ENCODE results near the gene BTG2. TPM values are rescaled to one million over a fixed set of nuclear protein-coding genes. Genes with fewer than 3 reads are reported as not detected.
"Not testable (repeated sequence)": the region's sequence is repeated elsewhere in the genome, so short reads cannot be mapped to it uniquely, and the experiment has no call there.

BTG2 gene
- total RNA-seq, 4 donors from 2014 or later = 45.0 to 129 (median 58.8) TPM

GRCh38 chr1:203308923-203309331 lies 3.6 kb downstream of the BTG2 start:
- Histone ChIP-seq H3K27me3 (no peaks in the 10 kb centered on the region), H3K4me1 (peaks cover 6 to 41% (median 9%) of the 10 kb centered on the region in 4 donors), H3K4me3 (peak overlapping the region; percentile 90 to 98 (median 97)), H3K36me3 (peaks cover 0 to 34% (median 0%) of the 10 kb centered on the region in 3 donors), H3K27ac (peak overlapping the region in 3 of 4 donors; percentile 29 to 100 (median 99)), H3K9me3 (no peaks in the 10 kb centered on the region)
- peak in 1 of 3 donors; percentile 45 for DNase-seq
- TF ChIP-seq, protein P1, sequence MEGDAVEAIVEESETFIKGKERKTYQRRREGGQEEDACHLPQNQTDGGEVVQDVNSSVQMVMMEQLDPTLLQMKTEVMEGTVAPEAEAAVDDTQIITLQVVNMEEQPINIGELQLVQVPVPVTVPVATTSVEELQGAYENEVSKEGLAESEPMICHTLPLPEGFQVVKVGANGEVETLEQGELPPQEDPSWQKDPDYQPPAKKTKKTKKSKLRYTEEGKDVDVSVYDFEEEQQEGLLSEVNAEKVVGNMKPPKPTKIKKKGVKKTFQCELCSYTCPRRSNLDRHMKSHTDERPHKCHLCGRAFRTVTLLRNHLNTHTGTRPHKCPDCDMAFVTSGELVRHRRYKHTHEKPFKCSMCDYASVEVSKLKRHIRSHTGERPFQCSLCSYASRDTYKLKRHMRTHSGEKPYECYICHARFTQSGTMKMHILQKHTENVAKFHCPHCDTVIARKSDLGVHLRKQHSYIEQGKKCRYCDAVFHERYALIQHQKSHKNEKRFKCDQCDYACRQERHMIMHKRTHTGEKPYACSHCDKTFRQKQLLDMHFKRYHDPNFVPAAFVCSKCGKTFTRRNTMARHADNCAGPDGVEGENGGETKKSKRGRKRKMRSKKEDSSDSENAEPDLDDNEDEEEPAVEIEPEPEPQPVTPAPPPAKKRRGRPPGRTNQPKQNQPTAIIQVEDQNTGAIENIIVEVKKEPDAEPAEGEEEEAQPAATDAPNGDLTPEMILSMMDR (IDR thresholded peaks at IDR 0.05) = no peak
- TF ChIP-seq POLR2A (IDR thresholded peaks at IDR 0.05) = peak in 1 of 2 donors; percentile 4

GRCh38 chr1:203311368-203312301 lies 6.3 kb downstream of the BTG2 start:
- Histone ChIP-seq H3K36me3 (peaks cover 0 to 34% (median 0%) of the 10 kb centered on the region in 3 donors), H3K27me3 (no peaks in the 10 kb centered on the region), H3K4me3 (no peak overlapping the region), H3K4me1 (peaks cover 0 to 42% (median 11%) of the 10 kb centered on the region in 4 donors), H3K27ac (peak overlapping the region in 1 of 4 donors; percentile 62), H3K9me3 (no peaks in the 10 kb centered on the region)
- DNase-seq = peak in 1 of 3 donors; percentile 45
- TF ChIP-seq, protein P1 (IDR thresholded peaks at IDR 0.05) = no peak
- TF ChIP-seq POLR2A (IDR thresholded peaks at IDR 0.05) = no peak

GRCh38 chr1:203314025-203314759 lies 8.9 kb downstream of the BTG2 start:
- not testable (repeated sequence) for DNase-seq, H3K9me3 ChIP-seq, H3K36me3 ChIP-seq, H3K4me3 ChIP-seq, H3K27me3 ChIP-seq, H3K27ac ChIP-seq
- H3K4me1 ChIP-seq = peaks cover under 1 to 30% (median 12%) of the 10 kb centered on the region in 4 donors

GRCh38 chr1:203316626-203317093 lies 11.3 kb downstream of the BTG2 start:
- H3K9me3 ChIP-seq = no peaks in the 10 kb centered on the region
- no peak overlapping the region for H3K4me3 ChIP-seq
- TF ChIP-seq, protein P1 (IDR thresholded peaks at IDR 0.05) = no peak
- TF ChIP-seq POLR2A (IDR thresholded peaks at IDR 0.05) = peak in 1 of 2 donors; percentile 44
- H3K27me3 ChIP-seq = no peaks in the 10 kb centered on the region
- peak in 1 of 3 donors; percentile 62 for DNase-seq
- H3K27ac ChIP-seq = peak overlapping the region; percentile 25 to 72 (median 50)
- H3K36me3 ChIP-seq = peaks cover 0 to 4% (median 0%) of the 10 kb centered on the region in 3 donors
- H3K4me1 ChIP-seq = peaks cover 8 to 33% (median 19%) of the 10 kb centered on the region in 4 donors

DNA sequence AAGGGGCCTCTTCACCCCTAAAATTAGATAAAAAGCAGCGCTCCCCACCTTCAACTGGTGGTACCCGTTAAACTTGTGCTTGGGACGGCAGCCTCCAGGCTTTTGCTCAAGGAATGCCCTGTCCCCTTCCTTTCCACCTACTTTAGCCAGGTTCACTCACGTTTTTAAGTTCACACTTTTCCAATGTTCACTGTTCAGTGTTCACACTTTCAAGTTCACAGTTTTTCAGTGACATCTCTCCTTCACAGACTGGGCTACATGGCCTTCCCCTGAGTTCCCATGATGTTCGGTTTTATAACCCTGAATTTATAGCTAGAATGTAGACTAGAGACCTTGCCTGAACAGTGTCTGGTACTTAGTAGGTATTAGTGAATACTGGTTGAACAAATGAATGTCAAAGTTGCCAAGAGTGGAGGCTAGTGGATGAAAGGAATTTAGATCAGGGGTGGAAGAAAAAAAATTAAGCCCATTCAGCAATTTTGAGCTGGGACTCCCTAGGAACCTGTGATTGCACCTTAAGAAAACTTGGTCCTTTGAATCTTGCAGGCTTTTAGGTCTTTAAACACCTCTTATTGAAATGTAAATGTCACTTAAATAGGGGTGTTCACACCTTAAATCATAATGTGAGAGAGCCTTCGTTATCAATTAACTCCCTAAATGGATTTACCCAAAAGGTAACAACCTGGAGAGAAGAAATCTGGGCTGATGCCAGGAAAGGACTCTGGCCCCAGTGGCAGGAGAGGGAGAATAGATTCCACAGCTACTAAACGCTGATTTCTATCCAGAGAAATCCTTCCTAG lies 12.3 kb downstream of the BTG2 start:
- no peaks in the 10 kb centered on the region for H3K36me3 ChIP-seq
- H3K27ac ChIP-seq = peak overlapping the region in 3 of 4 donors; percentile 18 to 72 (median 44)
- TF ChIP-seq, protein P1 (IDR thresholded peaks at IDR 0.05) = no peak
- no peak for TF ChIP-seq POLR2A (IDR thresholded peaks at IDR 0.05)
- no peaks in the 10 kb centered on the region for H3K9me3 ChIP-seq
- DNase-seq = no peak
- peaks cover 16 to 42% (median 24%) of the 10 kb centered on the region in 4 donors for H3K4me1 ChIP-seq
- no peaks in the 10 kb centered on the region for H3K27me3 ChIP-seq
- H3K4me3 ChIP-seq = no peak overlapping the region
